Neuronal stem cell (in vitro differentiated cells): ENCODE data around the gene KCNQ1.

ENCODE experiments used
- DNase-seq: peaks from one replicate; pipeline ENCODE4 v3.0.0-alpha.2; 2013; ENCODE audit warnings: low spot score
- H2AFZ ChIP-seq: one replicate; pipeline ENCODE4 v1.6.1; 2013; ENCODE audit warnings: mild to moderate bottlenecking, low read length, inconsistent platforms
- H2AK5ac ChIP-seq: 2 replicates; pipeline ENCODE4 v1.6.1; 2013; ENCODE audit warnings: low read depth, mild to moderate bottlenecking, inconsistent platforms, low read length, moderate library complexity, mixed read lengths
- H2BK120ac ChIP-seq: 2 replicates; pipeline ENCODE4 v1.6.1; 2013; ENCODE audit warnings: low read depth, mild to moderate bottlenecking, inconsistent platforms, low read length, moderate library complexity, mixed read lengths
- H2BK12ac ChIP-seq: one replicate; pipeline ENCODE4 v1.6.1; 2013; ENCODE audit warnings: low read length, inconsistent platforms
- H2BK15ac ChIP-seq: 2 replicates; pipeline ENCODE4 v1.6.1; 2013; ENCODE audit warnings: mild to moderate bottlenecking, low read length, inconsistent platforms, mixed read lengths
- H2BK5ac ChIP-seq: one replicate; pipeline ENCODE4 v1.6.1; 2013; ENCODE audit warnings: inconsistent platforms, mild to moderate bottlenecking, low read length, moderate library complexity
- H3K14ac ChIP-seq: one replicate; pipeline ENCODE4 v1.6.1; 2013; ENCODE audit warnings: low read length, inconsistent platforms
- H3K18ac ChIP-seq: 2 replicates; pipeline ENCODE4 v1.6.1; 2013; ENCODE audit warnings: low read length, inconsistent platforms
- H3K23ac ChIP-seq: 2 replicates; pipeline ENCODE4 v1.6.1; 2013; ENCODE audit warnings: low read depth, mild to moderate bottlenecking, mixed read lengths, low read length, inconsistent platforms; ENCODE audit not compliant: poor library complexity
- H3K27ac ChIP-seq: replicated peaks from 3 replicates; pipeline ENCODE4 v1.5.1; 2013; ENCODE audit warnings: low read length, inconsistent platforms
- H3K27me3 ChIP-seq, 3 experiments: 2 replicates each; pipeline ENCODE4 v1.6.1; 2013; ENCODE audit warnings: low read length in 3 of 3, mild to moderate bottlenecking in 2 of 3, inconsistent platforms in 1 of 3, low read depth in 1 of 3, mixed read lengths in 1 of 3, moderate library complexity in 1 of 3; ENCODE audit not compliant: control insufficient read depth in 3 of 3, insufficient read depth in 3 of 3
- H3K36me3 ChIP-seq, 2 donors: replicated peaks in 1 of 2; 2 replicates each; pipeline ENCODE4 v1.6.1; 2013; ENCODE audit warnings: low read length in 2 of 2; ENCODE audit not compliant: control insufficient read depth in 2 of 2, insufficient read depth in 2 of 2
- H3K4ac ChIP-seq: 2 replicates; pipeline ENCODE4 v1.6.1; 2013; ENCODE audit warnings: inconsistent platforms, mild to moderate bottlenecking, low read length, moderate library complexity
- H3K4me1 ChIP-seq, 2 donors: 1 replicate in 1 of 2; 2 replicates in 1 of 2; pipeline ENCODE4 v1.6.1; 2013; ENCODE audit warnings: low read length in 2 of 2, low read depth in 1 of 2; ENCODE audit not compliant: control insufficient read depth in 2 of 2, insufficient read depth in 1 of 2
- H3K4me2 ChIP-seq: one replicate; pipeline ENCODE4 v1.6.1; 2013; ENCODE audit warnings: mild to moderate bottlenecking, low read length, inconsistent platforms; ENCODE audit not compliant: insufficient read depth, poor library complexity, severe bottlenecking
- H3K4me3 ChIP-seq, 2 donors: 2 replicates each; pipeline ENCODE4 v1.5.1; 2013; ENCODE audit warnings: low read length in 2 of 2, mild to moderate bottlenecking in 2 of 2, inconsistent platforms in 1 of 2, moderate library complexity in 1 of 2
- H3K79me1 ChIP-seq: one replicate; pipeline ENCODE4 v1.6.1; 2013; ENCODE audit warnings: low read depth, mild to moderate bottlenecking, inconsistent platforms, low read length, moderate library complexity
- H3K9ac ChIP-seq: one replicate; pipeline ENCODE4 v1.6.1; 2013; ENCODE audit warnings: mild to moderate bottlenecking, low read depth, low read length, inconsistent platforms; ENCODE audit not compliant: poor library complexity
- H3K9me3 ChIP-seq, 2 donors: replicated peaks in 1 of 2; 2 replicates each; pipeline versions ENCODE3 to v1.6.1; 2013; ENCODE audit warnings: low read length in 2 of 2, mild to moderate bottlenecking in 2 of 2, inconsistent platforms in 1 of 2, low read depth in 1 of 2, mixed read lengths in 1 of 2, moderate library complexity in 1 of 2; ENCODE audit not compliant: control insufficient read depth in 2 of 2, insufficient read depth in 1 of 2
- H4K8ac ChIP-seq: one replicate; pipeline ENCODE4 v1.6.1; 2013; ENCODE audit warnings: low read depth, mild to moderate bottlenecking, inconsistent platforms, low read length, moderate library complexity
- H4K91ac ChIP-seq: one replicate; pipeline ENCODE4 v1.6.1; 2013; ENCODE audit warnings: low read length, low read depth, mild to moderate bottlenecking, inconsistent platforms; ENCODE audit not compliant: poor library complexity
- WGBS, 2 donors: extraction: QIAGEN DNeasy Blood & Tissue Kit; methylation state at CpG; one replicate each; pipeline ENCODE4 v1.1.7; 2013; ENCODE audit warnings: missing lambda C conversion rate in 2 of 2, mixed read lengths in 1 of 2; ENCODE audit not compliant: insufficient read length in 2 of 2, insufficient replicate concordance in 1 of 2; ENCODE audit errors: extremely low coverage in 2 of 2; 5-methylcytosine and 5-hydroxymethylcytosine counted together

Gene KCNQ1

GRCh38 chr11:2893935-2894334 is 449.1 kb downstream of the KCNQ1 start:
- peaks cover 17 to 22% of the 10 kb centered on the region in 2 donors for H3K4me1 ChIP-seq
- H2BK12ac ChIP-seq: peak overlapping the region; percentile 53
- no CpG with 5 or more reads among the region's 4 CpGs for WGBS, 2 donors
- H3K27ac ChIP-seq: no peak overlapping the region
- H3K4me3 ChIP-seq: peak overlapping the region in 1 of 2 donors; percentile 17
- no peaks in the 10 kb centered on the region for H3K9me3 ChIP-seq
- no peak overlapping the region for H2BK5ac ChIP-seq
- H2BK15ac ChIP-seq: peak overlapping the region; percentile 47
- H3K4me2 ChIP-seq: no peak overlapping the region
- peak overlapping the region; percentile 66 for H3K18ac ChIP-seq
- H3K79me1 ChIP-seq: no peaks in the 10 kb centered on the region
- H3K27me3 ChIP-seq: peaks cover 0 to 2% (median 0%) of the 10 kb centered on the region in 3 experiments
- H4K8ac ChIP-seq: peak overlapping the region; percentile 19
- peak overlapping the region; percentile 89 for H4K91ac ChIP-seq
- H2AFZ ChIP-seq: no peak overlapping the region
- H3K14ac ChIP-seq: peak overlapping the region; percentile 31
- H2AK5ac ChIP-seq: peak overlapping the region; percentile 99
- DNase-seq: no peak
- no peak overlapping the region for H3K4ac ChIP-seq
- H3K36me3 ChIP-seq: no peaks in the 10 kb centered on the region
- no peak overlapping the region for H2BK120ac ChIP-seq
- H3K9ac ChIP-seq: peak overlapping the region; percentile 18
- H3K23ac ChIP-seq: no peak overlapping the region

- Histone ChIP-seq H2BK12ac (peak overlapping the region; percentile 75), H3K18ac (peak overlapping the region; percentile 46), H3K4ac (no peak overlapping the region), H2AFZ (no peak overlapping the region), H3K27me3 (peaks cover 0 to 2% (median 0%) of the 10 kb centered on the region in 3 experiments), H3K9me3 (no peaks in the 10 kb centered on the region), H2BK5ac (peak overlapping the region; percentile 72), H3K4me1 (peaks cover 15 to 20% of the 10 kb centered on the region in 2 donors), H3K4me3 (no peak overlapping the region), H3K27ac (no peak overlapping the region), H2BK120ac (peak overlapping the region; percentile 74), H3K4me2 (no peak overlapping the region), H4K91ac (no peak overlapping the region), H3K79me1 (no peaks in the 10 kb centered on the region), H3K9ac (no peak overlapping the region), H2AK5ac (peak overlapping the region; percentile 86), H4K8ac (no peak overlapping the region), H3K14ac (peak overlapping the region; percentile 41), H3K36me3 (no peaks in the 10 kb centered on the region), H2BK15ac (peak overlapping the region; percentile 86), H3K23ac (no peak overlapping the region)
- no CpG with 5 or more reads among the region's 9 CpGs for WGBS, 2 donors
- no peak for DNase-seq
Measured at GRCh38 chr11:2896047-2896446, 451.2 kb downstream of the KCNQ1 start.

GRCh38 chr11:2897048-2897447 is 452.2 kb downstream of the KCNQ1 start:
- H3K4me2 ChIP-seq: no peak overlapping the region
- no peaks in the 10 kb centered on the region for H3K79me1 ChIP-seq
- no peak overlapping the region for H4K8ac ChIP-seq
- peaks cover 13 to 14% of the 10 kb centered on the region in 2 donors for H3K4me1 ChIP-seq
- H3K9ac ChIP-seq: no peak overlapping the region
- peak overlapping the region; percentile 61 for H3K18ac ChIP-seq
- peak overlapping the region; percentile 86 for H2BK15ac ChIP-seq
- no peak overlapping the region for H3K4ac ChIP-seq
- peaks cover 0 to 2% (median 0%) of the 10 kb centered on the region in 3 experiments for H3K27me3 ChIP-seq
- H2BK12ac ChIP-seq: peak overlapping the region; percentile 52
- H3K27ac ChIP-seq: no peak overlapping the region
- peak overlapping the region; percentile 86 for H2AK5ac ChIP-seq
- no peak overlapping the region for H3K14ac ChIP-seq
- no peaks in the 10 kb centered on the region for H3K9me3 ChIP-seq
- no peak overlapping the region for H2BK5ac ChIP-seq
- DNase-seq: no peak
- H2BK120ac ChIP-seq: no peak overlapping the region
- H4K91ac ChIP-seq: peak overlapping the region; percentile 22
- no peaks in the 10 kb centered on the region for H3K36me3 ChIP-seq
- no peak overlapping the region for H3K4me3 ChIP-seq
- no CpG with 5 or more reads among the region's 6 CpGs for WGBS, 2 donors
- no peak overlapping the region for H2AFZ ChIP-seq
- no peak overlapping the region for H3K23ac ChIP-seq

GRCh38 chr11:2898366-2899079 is 453.7 kb downstream of the KCNQ1 start:
- H2BK120ac ChIP-seq: no peak overlapping the region
- H2AFZ ChIP-seq: peak overlapping the region; percentile 77
- no peak overlapping the region for H2BK12ac ChIP-seq
- H3K14ac ChIP-seq: peak overlapping the region; percentile 78
- H2AK5ac ChIP-seq: no peak overlapping the region
- H3K27ac ChIP-seq: no peak overlapping the region
- H3K36me3 ChIP-seq: no peaks in the 10 kb centered on the region
- H3K9ac ChIP-seq: no peak overlapping the region
- no peaks in the 10 kb centered on the region for H3K79me1 ChIP-seq
- peaks cover 0 to 2% (median 0%) of the 10 kb centered on the region in 3 experiments for H3K27me3 ChIP-seq
- peak overlapping the region; percentile 28 for H2BK15ac ChIP-seq
- DNase-seq: no peak
- no peak overlapping the region for H4K91ac ChIP-seq
- H3K4me3 ChIP-seq: no peak overlapping the region
- no peaks in the 10 kb centered on the region for H3K9me3 ChIP-seq
- no peak overlapping the region for H4K8ac ChIP-seq
- peak overlapping the region; percentile 68 for H2BK5ac ChIP-seq
- H3K23ac ChIP-seq: no peak overlapping the region
- peaks cover 12 to 15% of the 10 kb centered on the region in 2 donors for H3K4me1 ChIP-seq
- no peak overlapping the region for H3K4me2 ChIP-seq
- H3K18ac ChIP-seq: peak overlapping the region; percentile 15
- no peak overlapping the region for H3K4ac ChIP-seq
- WGBS, 2 donors: no CpG with 5 or more reads among the region's 12 CpGs
